NCI-H2029 (cell line): Measurements from ENCODE around the gene ITPRID2.

Experiments used
- DNase-seq: peaks from one replicate; lab custom pipeline; 2025; lab: John Stamatoyannopoulos, UW

Gene ITPRID2

GRCh38 chr2:181882246-181883020 lies 9.1 kb upstream of the ITPRID2 start:
- DNase-seq, result no peak

- DNase-seq, result no peak
Observed at GRCh38 chr2:181884601-181885000, 6.9 kb upstream of the ITPRID2 start.

GRCh38 chr2:181885096-181885495 lies 6.4 kb upstream of the ITPRID2 start:
- DNase-seq, result no peak

- DNase-seq, result no peak
Observed at GRCh38 chr2:181886192-181886591, 5.3 kb upstream of the ITPRID2 start.

GRCh38 chr2:181887045-181887444 lies 4.5 kb upstream of the ITPRID2 start:
- no peak for DNase-seq

- DNase-seq, result no peak
Observed at GRCh38 chr2:181889776-181890175, 1.8 kb upstream of the ITPRID2 start.

- DNase-seq, result no peak
Observed at GRCh38 chr2:181890271-181890670, 1.3 kb upstream of the ITPRID2 start.

GRCh38 chr2:181891966-181892798 lies 652 bp downstream of the ITPRID2 start:
- DNase-seq, result peak; percentile 67

GRCh38 chr2:181892799-181893435 lies 1.4 kb downstream of the ITPRID2 start:
- no peak for DNase-seq

- DNase-seq, result no peak
Observed at GRCh38 chr2:181894381-181894780, 2.9 kb downstream of the ITPRID2 start.

GRCh38 chr2:181895818-181896217 lies 4.3 kb downstream of the ITPRID2 start:
- no peak for DNase-seq

- no peak for DNase-seq
Observed at GRCh38 chr2:181896286-181896685, 4.8 kb downstream of the ITPRID2 start.

- no peak for DNase-seq
Observed at GRCh38 chr2:181900007-181900651, 8.6 kb downstream of the ITPRID2 start.

GRCh38 chr2:181902625-181903024 lies 11.1 kb downstream of the ITPRID2 start:
- no peak for DNase-seq

- no peak for DNase-seq
Observed at GRCh38 chr2:181904022-181904632, 12.6 kb downstream of the ITPRID2 start.

GRCh38 chr2:181907057-181907456 lies 15.5 kb downstream of the ITPRID2 start:
- DNase-seq, result no peak

- no peak for DNase-seq
Observed at GRCh38 chr2:181907635-181908034, 16.1 kb downstream of the ITPRID2 start.

GRCh38 chr2:181910028-181910831 lies 18.7 kb downstream of the ITPRID2 start:
- no peak for DNase-seq

- DNase-seq, result no peak
Observed at GRCh38 chr2:181911830-181912229, 20.3 kb downstream of the ITPRID2 start.

GRCh38 chr2:181915102-181915501 lies 23.6 kb downstream of the ITPRID2 start:
- no peak for DNase-seq
